Breast epithelium (tissue), 3 donors: ENCODE measurements around the gene PDCD10.

Experiments used
- CTCF ChIP-seq, 3 donors: fragments of 450-650 bp; IDR thresholded peaks; one replicate each; pipeline ENCODE4 v1.5.1; 2016 to 2017; ENCODE audit warnings: antibody characterized with exemption in 3 of 3, mild to moderate bottlenecking in 3 of 3, moderate library complexity in 3 of 3
- POLR2A ChIP-seq: fragments of 450-650 bp; IDR thresholded peaks from one replicate; pipeline ENCODE4 v1.6.1; 2016; ENCODE audit warnings: antibody characterized with exemption, mild to moderate bottlenecking, moderate library complexity

GRCh38 chr3:167754049-167754448, 19.4 kb upstream of the PDCD10 start:
- TF ChIP-seq CTCF (IDR thresholded peaks at IDR 0.05) = no peak
- TF ChIP-seq POLR2A = no peak
